OCI-LY3 (cell line): ENCODE measurements around the gene CUBN.

Source experiments
- H2AFZ ChIP-seq: fragments of 200-600, 300-600 bp; shearing (Covaris generic); 2 replicates; pipeline ENCODE4 v1.6.0; 2014; ENCODE audit warnings: antibody characterized with exemption, low read depth, low read length
- H3K27ac ChIP-seq: fragments of 200-600, 300-600 bp; sonication (generic); 2 replicates; pipeline ENCODE4 v1.5.1; 2014; ENCODE audit warnings: mild to moderate bottlenecking, low read length, moderate library complexity, mixed read lengths
- H3K27me3 ChIP-seq: fragments of 200-600, 300-600 bp; sonication (generic); 2 replicates; pipeline ENCODE4 v1.6.1; 2014; ENCODE audit warnings: low read depth, low read length, mixed read lengths
- H3K36me3 ChIP-seq: fragments of 200-600, 300-600 bp; sonication (generic); replicated peaks from 2 replicates; pipeline ENCODE3; 2014; ENCODE audit warnings: low read depth, low read length, mixed read lengths
- H3K4me1 ChIP-seq: fragments of 300-600, 200-600 bp; sonication (generic); 2 replicates; pipeline ENCODE4 v1.6.1; 2014; ENCODE audit warnings: low read length, mixed read lengths
- H3K4me2 ChIP-seq: fragments of 200-600, 300-600 bp; sonication (generic); 2 replicates; pipeline ENCODE4 v1.6.1; 2014; ENCODE audit warnings: low read length, mixed read lengths
- H3K4me3 ChIP-seq: fragments of 300-600, 200-600 bp; sonication (generic); 2 replicates; pipeline ENCODE4 v1.5.1; 2014; ENCODE audit warnings: antibody characterized with exemption, mild to moderate bottlenecking, low read length, moderate library complexity
- H3K79me2 ChIP-seq: fragments of 300-600, 200-600 bp; shearing (Covaris generic); 2 replicates; pipeline ENCODE4 v1.6.1; 2014; ENCODE audit warnings: mild to moderate bottlenecking, low read length, mixed read lengths
- H3K9ac ChIP-seq: fragments of 300-600, 200-600 bp; shearing (Covaris generic); 2 replicates; pipeline ENCODE4 v1.6.0; 2014; ENCODE audit warnings: mild to moderate bottlenecking, low read length, moderate library complexity
- H3K9me3 ChIP-seq: fragments of 200-600, 300-600 bp; shearing (Covaris generic); 2 replicates; pipeline ENCODE4 v1.6.1; 2014; ENCODE audit warnings: low read length, mixed read lengths; ENCODE audit not compliant: insufficient read depth
- H4K20me1 ChIP-seq: fragments of 200-600, 300-600 bp; sonication (generic); 2 replicates; pipeline ENCODE4 v1.6.1; 2016; ENCODE audit warnings: low read length, mixed read lengths; ENCODE audit not compliant: insufficient read depth
- CTCF ChIP-seq: fragments of 200-600, 300-600 bp; sonication (generic); IDR thresholded peaks from 2 replicates; pipeline ENCODE4 v1.5.1; 2014; ENCODE audit warnings: antibody characterized with exemption, low read length, low read depth
- EZH2phosphoT487 ChIP-seq: fragments of 200-600 bp; shearing (Covaris generic); IDR thresholded peaks from 2 replicates; pipeline ENCODE4 v1.6.1; 2018; ENCODE audit warnings: antibody characterized with exemption, mixed run types, low read depth

Gene CUBN

GRCh38 chr10:16847644-16848043 lies 282.0 kb downstream of the CUBN start:
- Histone ChIP-seq H3K9ac (no peak overlapping the region), H3K4me1 (no peaks in the 10 kb centered on the region), H3K4me2 (no peak overlapping the region), H3K9me3 (no peaks in the 10 kb centered on the region), H2AFZ (no peak overlapping the region), H3K27me3 (no peaks in the 10 kb centered on the region), H3K4me3 (no peak overlapping the region), H3K36me3 (no peaks in the 10 kb centered on the region), H4K20me1 (no peaks in the 10 kb centered on the region), H3K79me2 (no peaks in the 10 kb centered on the region), H3K27ac (no peak overlapping the region)
- TF ChIP-seq CTCF (no peak), EZH2phosphoT487 (no peak)

- Histone ChIP-seq H3K36me3 (no peaks in the 10 kb centered on the region), H3K27ac (no peak overlapping the region), H3K4me2 (no peak overlapping the region), H3K9ac (no peak overlapping the region), H3K27me3 (no peaks in the 10 kb centered on the region), H4K20me1 (no peaks in the 10 kb centered on the region), H3K4me3 (no peak overlapping the region), H3K9me3 (no peaks in the 10 kb centered on the region), H3K4me1 (no peaks in the 10 kb centered on the region), H3K79me2 (no peaks in the 10 kb centered on the region), H2AFZ (no peak overlapping the region)
- TF ChIP-seq CTCF (no peak), EZH2phosphoT487 (no peak)
Observed at GRCh38 chr10:16845248-16845647, 284.4 kb downstream of the CUBN start.

GRCh38 chr10:16843252-16843870 lies 286.2 kb downstream of the CUBN start:
- TF ChIP-seq CTCF (peak; percentile 56), EZH2phosphoT487 (no peak)
- no peak overlapping the region for H3K4me3 ChIP-seq
- no peaks in the 10 kb centered on the region for H3K36me3 ChIP-seq
- H3K79me2 ChIP-seq, result no peaks in the 10 kb centered on the region
- H3K4me2 ChIP-seq, result no peak overlapping the region
- H3K4me1 ChIP-seq, result no peaks in the 10 kb centered on the region
- H3K27me3 ChIP-seq, result no peaks in the 10 kb centered on the region
- no peaks in the 10 kb centered on the region for H3K9me3 ChIP-seq
- H2AFZ ChIP-seq, result no peak overlapping the region
- no peaks in the 10 kb centered on the region for H4K20me1 ChIP-seq
- H3K9ac ChIP-seq, result no peak overlapping the region
- H3K27ac ChIP-seq, result no peak overlapping the region

GRCh38 chr10:16835228-16835627 lies 294.4 kb downstream of the CUBN start:
- no peak overlapping the region for H3K27ac ChIP-seq
- H3K79me2 ChIP-seq, result no peaks in the 10 kb centered on the region
- no peaks in the 10 kb centered on the region for H3K27me3 ChIP-seq
- no peak for TF ChIP-seq EZH2phosphoT487
- no peak for TF ChIP-seq CTCF
- H3K4me1 ChIP-seq, result no peaks in the 10 kb centered on the region
- H3K9me3 ChIP-seq, result no peaks in the 10 kb centered on the region
- H3K9ac ChIP-seq, result no peak overlapping the region
- H3K4me2 ChIP-seq, result no peak overlapping the region
- H2AFZ ChIP-seq, result no peak overlapping the region
- no peaks in the 10 kb centered on the region for H3K36me3 ChIP-seq
- H4K20me1 ChIP-seq, result no peaks in the 10 kb centered on the region
- H3K4me3 ChIP-seq, result no peak overlapping the region
